Measurements from ENCODE around the gene THSD7B. TPM values are rescaled to one million over a fixed set of nuclear protein-coding genes. Genes with fewer than 3 reads are reported as not detected.

THSD7B gene
- polyA plus RNA-seq, 1 donor from 2014 or later: 0.46 TPM

DNA sequence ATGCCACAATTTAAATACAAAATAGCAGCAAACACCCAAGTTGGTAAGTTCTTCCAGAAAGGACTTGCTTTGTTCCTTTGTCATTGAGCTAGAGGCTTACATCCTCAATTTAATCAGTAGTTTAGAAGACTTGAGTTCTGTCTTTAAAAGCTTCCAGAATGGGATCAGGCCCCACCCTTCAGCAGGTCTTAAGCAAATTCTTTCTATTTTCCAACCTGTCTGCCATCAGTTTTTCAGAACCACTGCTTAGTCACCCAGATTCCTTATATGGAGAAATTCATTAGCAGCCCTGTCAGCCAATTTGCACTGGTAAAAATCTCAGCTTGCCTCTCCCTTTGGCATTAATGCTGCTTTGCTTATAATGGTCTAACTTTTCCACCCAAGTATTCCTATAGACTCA is 935.3 kb downstream of the THSD7B start:
- Histone ChIP-seq H3K27ac (ENCODE audit: low read length) (no peak overlapping the region), H3K9ac (ENCODE audit: low read length) (no peak overlapping the region), H3K4me3 (ENCODE audit: low read length) (no peak overlapping the region), H3K9me3 (ENCODE audit: low read length) (no peaks in the 10 kb centered on the region), H3K27me3 (ENCODE audit: insufficient read depth, low read depth, low read length) (no peaks in the 10 kb centered on the region), H3K9me2 (ENCODE audit: insufficient read depth, low read length) (no peaks in the 10 kb centered on the region), H3K4me2 (ENCODE audit: low read length) (no peak overlapping the region), H4K20me1 (ENCODE audit: insufficient read depth) (no peaks in the 10 kb centered on the region), H3F3A (ENCODE audit: insufficient read depth, low read length, poor library complexity, severe bottlenecking) (no peaks in the 10 kb centered on the region), H3K79me2 (replicated peaks; ENCODE audit: insufficient read depth, low read length) (no peaks in the 10 kb centered on the region), H2AFZ (ENCODE audit: low read depth, low read length) (no peak overlapping the region), H3K36me3 (ENCODE audit: insufficient read depth, low read length) (no peaks in the 10 kb centered on the region)
- TF ChIP-seq TAF1 (IDR thresholded peaks at IDR 0.05; ENCODE audit: low read depth): no peak
- TF ChIP-seq RAD21 (conservative IDR thresholded peaks at IDR 0.05): no peak
- no peak for TF ChIP-seq EZH2 (IDR thresholded peaks at IDR 0.05; ENCODE audit: borderline replicate concordance, insufficient read depth, low read length, poor library complexity, severe bottlenecking)
- TF ChIP-seq, protein P1, sequence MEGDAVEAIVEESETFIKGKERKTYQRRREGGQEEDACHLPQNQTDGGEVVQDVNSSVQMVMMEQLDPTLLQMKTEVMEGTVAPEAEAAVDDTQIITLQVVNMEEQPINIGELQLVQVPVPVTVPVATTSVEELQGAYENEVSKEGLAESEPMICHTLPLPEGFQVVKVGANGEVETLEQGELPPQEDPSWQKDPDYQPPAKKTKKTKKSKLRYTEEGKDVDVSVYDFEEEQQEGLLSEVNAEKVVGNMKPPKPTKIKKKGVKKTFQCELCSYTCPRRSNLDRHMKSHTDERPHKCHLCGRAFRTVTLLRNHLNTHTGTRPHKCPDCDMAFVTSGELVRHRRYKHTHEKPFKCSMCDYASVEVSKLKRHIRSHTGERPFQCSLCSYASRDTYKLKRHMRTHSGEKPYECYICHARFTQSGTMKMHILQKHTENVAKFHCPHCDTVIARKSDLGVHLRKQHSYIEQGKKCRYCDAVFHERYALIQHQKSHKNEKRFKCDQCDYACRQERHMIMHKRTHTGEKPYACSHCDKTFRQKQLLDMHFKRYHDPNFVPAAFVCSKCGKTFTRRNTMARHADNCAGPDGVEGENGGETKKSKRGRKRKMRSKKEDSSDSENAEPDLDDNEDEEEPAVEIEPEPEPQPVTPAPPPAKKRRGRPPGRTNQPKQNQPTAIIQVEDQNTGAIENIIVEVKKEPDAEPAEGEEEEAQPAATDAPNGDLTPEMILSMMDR (IDR thresholded peaks at IDR 0.05; ENCODE audit: poor library complexity, severe bottlenecking): no peak
- TF ChIP-seq POLR2AphosphoS5 (IDR thresholded peaks at IDR 0.05): no peak
- TF ChIP-seq MXI1 (conservative IDR thresholded peaks at IDR 0.05; ENCODE audit: poor library complexity, severe bottlenecking): no peak
- TF ChIP-seq, protein P2, sequence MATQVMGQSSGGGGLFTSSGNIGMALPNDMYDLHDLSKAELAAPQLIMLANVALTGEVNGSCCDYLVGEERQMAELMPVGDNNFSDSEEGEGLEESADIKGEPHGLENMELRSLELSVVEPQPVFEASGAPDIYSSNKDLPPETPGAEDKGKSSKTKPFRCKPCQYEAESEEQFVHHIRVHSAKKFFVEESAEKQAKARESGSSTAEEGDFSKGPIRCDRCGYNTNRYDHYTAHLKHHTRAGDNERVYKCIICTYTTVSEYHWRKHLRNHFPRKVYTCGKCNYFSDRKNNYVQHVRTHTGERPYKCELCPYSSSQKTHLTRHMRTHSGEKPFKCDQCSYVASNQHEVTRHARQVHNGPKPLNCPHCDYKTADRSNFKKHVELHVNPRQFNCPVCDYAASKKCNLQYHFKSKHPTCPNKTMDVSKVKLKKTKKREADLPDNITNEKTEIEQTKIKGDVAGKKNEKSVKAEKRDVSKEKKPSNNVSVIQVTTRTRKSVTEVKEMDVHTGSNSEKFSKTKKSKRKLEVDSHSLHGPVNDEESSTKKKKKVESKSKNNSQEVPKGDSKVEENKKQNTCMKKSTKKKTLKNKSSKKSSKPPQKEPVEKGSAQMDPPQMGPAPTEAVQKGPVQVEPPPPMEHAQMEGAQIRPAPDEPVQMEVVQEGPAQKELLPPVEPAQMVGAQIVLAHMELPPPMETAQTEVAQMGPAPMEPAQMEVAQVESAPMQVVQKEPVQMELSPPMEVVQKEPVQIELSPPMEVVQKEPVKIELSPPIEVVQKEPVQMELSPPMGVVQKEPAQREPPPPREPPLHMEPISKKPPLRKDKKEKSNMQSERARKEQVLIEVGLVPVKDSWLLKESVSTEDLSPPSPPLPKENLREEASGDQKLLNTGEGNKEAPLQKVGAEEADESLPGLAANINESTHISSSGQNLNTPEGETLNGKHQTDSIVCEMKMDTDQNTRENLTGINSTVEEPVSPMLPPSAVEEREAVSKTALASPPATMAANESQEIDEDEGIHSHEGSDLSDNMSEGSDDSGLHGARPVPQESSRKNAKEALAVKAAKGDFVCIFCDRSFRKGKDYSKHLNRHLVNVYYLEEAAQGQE (IDR thresholded peaks at IDR 0.05; ENCODE audit: borderline replicate concordance): no peak
- TF ChIP-seq EP300 (conservative IDR thresholded peaks at IDR 0.05; ENCODE audit: poor library complexity, severe bottlenecking): no peak
- TF ChIP-seq SMC3 (conservative IDR thresholded peaks at IDR 0.05; ENCODE audit: poor library complexity): no peak

GRCh38 chr2:137705296-137705695 is 940.0 kb downstream of the THSD7B start:
- Histone ChIP-seq H3K27ac (ENCODE audit: low read length) (no peak overlapping the region), H3F3A (ENCODE audit: insufficient read depth, low read length, poor library complexity, severe bottlenecking) (no peaks in the 10 kb centered on the region), H3K79me2 (replicated peaks; ENCODE audit: insufficient read depth, low read length) (no peaks in the 10 kb centered on the region), H3K4me2 (ENCODE audit: low read length) (no peak overlapping the region), H3K9ac (ENCODE audit: low read length) (no peak overlapping the region), H2AFZ (ENCODE audit: low read depth, low read length) (no peak overlapping the region), H3K9me2 (ENCODE audit: insufficient read depth, low read length) (no peaks in the 10 kb centered on the region), H3K9me3 (ENCODE audit: low read length) (no peaks in the 10 kb centered on the region), H3K36me3 (ENCODE audit: insufficient read depth, low read length) (no peaks in the 10 kb centered on the region), H3K4me3 (ENCODE audit: low read length) (no peak overlapping the region), H4K20me1 (ENCODE audit: insufficient read depth) (no peaks in the 10 kb centered on the region), H3K27me3 (ENCODE audit: insufficient read depth, low read depth, low read length) (no peaks in the 10 kb centered on the region)
- TF ChIP-seq SMC3 (conservative IDR thresholded peaks at IDR 0.05; ENCODE audit: poor library complexity): no peak
- no peak for TF ChIP-seq MXI1 (conservative IDR thresholded peaks at IDR 0.05; ENCODE audit: poor library complexity, severe bottlenecking)
- TF ChIP-seq EP300 (conservative IDR thresholded peaks at IDR 0.05; ENCODE audit: poor library complexity, severe bottlenecking): no peak
- no peak for TF ChIP-seq POLR2AphosphoS5 (IDR thresholded peaks at IDR 0.05)
- TF ChIP-seq, protein P2 (IDR thresholded peaks at IDR 0.05; ENCODE audit: borderline replicate concordance): no peak
- TF ChIP-seq EZH2 (IDR thresholded peaks at IDR 0.05; ENCODE audit: borderline replicate concordance, insufficient read depth, low read length, poor library complexity, severe bottlenecking): no peak
- no peak for TF ChIP-seq RAD21 (conservative IDR thresholded peaks at IDR 0.05)
- TF ChIP-seq TAF1 (IDR thresholded peaks at IDR 0.05; ENCODE audit: low read depth): no peak
- TF ChIP-seq, protein P1 (IDR thresholded peaks at IDR 0.05; ENCODE audit: poor library complexity, severe bottlenecking): no peak
